SK-N-SH treated with all-trans-retinoic acid at 6 μM for 48 hours (cell line): ENCODE results near the gene RAB3B.

Experiments used
- ATAC-seq: fragments of 200-7000 bp; cut with Tn5 transposase; 3 replicates; pipeline ENCODE4 v1.9.1; 2020; ENCODE audit warnings: mild to moderate bottlenecking, moderate library complexity
- BACH2 ChIP-seq: fragments of 250-450 bp; sonication (Bioruptor Pico); IDR thresholded peaks from 2 replicates; pipeline ENCODE4 v1.9.0; 2021; ENCODE audit warnings: mild to moderate bottlenecking, borderline replicate concordance
- CSDC2 ChIP-seq: fragments of 250-450 bp; sonication (Bioruptor Pico); IDR thresholded peaks from 2 replicates; pipeline ENCODE4 v1.5.0; 2020; ENCODE audit warnings: mild to moderate bottlenecking, moderate library complexity
- ISL1 ChIP-seq: fragments of 250-450 bp; sonication (Bioruptor Pico); IDR thresholded peaks from 2 replicates; pipeline ENCODE4 v2.1.2; 2022; ENCODE audit warnings: mild to moderate bottlenecking, moderate library complexity
- PPARA ChIP-seq: fragments of 250-450 bp; sonication (Bioruptor Pico); IDR thresholded peaks from 2 replicates; pipeline ENCODE4 v1.5.0; 2020; ENCODE audit warnings: mild to moderate bottlenecking, borderline replicate concordance
- TCF4 ChIP-seq: fragments of 250-450 bp; sonication (Bioruptor Pico); IDR thresholded peaks from 2 replicates; pipeline ENCODE4 v1.8.0; 2021; ENCODE audit warnings: mild to moderate bottlenecking, moderate library complexity, borderline replicate concordance
- TOX ChIP-seq: fragments of 250-450 bp; sonication (Bioruptor Pico); IDR thresholded peaks from 2 replicates; pipeline ENCODE4 v1.8.0; 2021; ENCODE audit warnings: mild to moderate bottlenecking, moderate library complexity, borderline replicate concordance
- ZC3H10 ChIP-seq: fragments of 250-450 bp; sonication (Bioruptor Pico); IDR thresholded peaks from 2 replicates; pipeline ENCODE4 v1.5.1; 2021; ENCODE audit warnings: mild to moderate bottlenecking, moderate library complexity
- ZFP3 ChIP-seq: fragments of 250-450 bp; sonication (Bioruptor Pico); IDR thresholded peaks from 2 replicates; pipeline ENCODE4 v1.5.0; 2020; ENCODE audit warnings: mild to moderate bottlenecking, moderate library complexity
- ZFP30 ChIP-seq: fragments of 450-650 bp; formaldehyde crosslinking; IDR thresholded peaks from 2 replicates; pipeline ENCODE4 v1.5.0; 2022; ENCODE audit warnings: mild to moderate bottlenecking, moderate library complexity
- ZNF565 ChIP-seq: fragments of 450-650 bp; formaldehyde crosslinking; conservative IDR thresholded peaks from 2 replicates; pipeline ENCODE4 v1.5.0; 2020; ENCODE audit warnings: low read depth, mild to moderate bottlenecking, moderate library complexity
- TF ChIP-seq, protein P1 (sequence below): fragments of 250-450 bp; sonication (Bioruptor Pico); IDR thresholded peaks from 2 replicates; pipeline ENCODE4 v1.8.0; 2020; ENCODE audit warnings: mild to moderate bottlenecking, moderate library complexity, borderline replicate concordance
- TF ChIP-seq, protein P2 (sequence below): fragments of 250-450 bp; sonication (Bioruptor Pico); IDR thresholded peaks from 2 replicates; pipeline ENCODE4 v1.5.0; 2020; ENCODE audit warnings: mild to moderate bottlenecking, moderate library complexity
- TF ChIP-seq, protein P3 (sequence below): fragments of 250-450 bp; sonication (Bioruptor Pico); IDR thresholded peaks from 2 replicates; pipeline ENCODE4 v1.5.1; 2020; ENCODE audit warnings: low read depth, mild to moderate bottlenecking, moderate library complexity
- TF ChIP-seq, protein P4 (sequence below): fragments of 250-450 bp; sonication (Bioruptor Pico); IDR thresholded peaks from 2 replicates; pipeline ENCODE4 v1.5.1; 2021; ENCODE audit warnings: mild to moderate bottlenecking, moderate library complexity
- TF ChIP-seq, protein P5 (sequence below): fragments of 250-450 bp; sonication (Bioruptor Pico); IDR thresholded peaks from 2 replicates; pipeline ENCODE4 v1.8.0; 2021; ENCODE audit warnings: low read depth, mild to moderate bottlenecking, moderate library complexity, borderline replicate concordance

Gene RAB3B

DNA sequence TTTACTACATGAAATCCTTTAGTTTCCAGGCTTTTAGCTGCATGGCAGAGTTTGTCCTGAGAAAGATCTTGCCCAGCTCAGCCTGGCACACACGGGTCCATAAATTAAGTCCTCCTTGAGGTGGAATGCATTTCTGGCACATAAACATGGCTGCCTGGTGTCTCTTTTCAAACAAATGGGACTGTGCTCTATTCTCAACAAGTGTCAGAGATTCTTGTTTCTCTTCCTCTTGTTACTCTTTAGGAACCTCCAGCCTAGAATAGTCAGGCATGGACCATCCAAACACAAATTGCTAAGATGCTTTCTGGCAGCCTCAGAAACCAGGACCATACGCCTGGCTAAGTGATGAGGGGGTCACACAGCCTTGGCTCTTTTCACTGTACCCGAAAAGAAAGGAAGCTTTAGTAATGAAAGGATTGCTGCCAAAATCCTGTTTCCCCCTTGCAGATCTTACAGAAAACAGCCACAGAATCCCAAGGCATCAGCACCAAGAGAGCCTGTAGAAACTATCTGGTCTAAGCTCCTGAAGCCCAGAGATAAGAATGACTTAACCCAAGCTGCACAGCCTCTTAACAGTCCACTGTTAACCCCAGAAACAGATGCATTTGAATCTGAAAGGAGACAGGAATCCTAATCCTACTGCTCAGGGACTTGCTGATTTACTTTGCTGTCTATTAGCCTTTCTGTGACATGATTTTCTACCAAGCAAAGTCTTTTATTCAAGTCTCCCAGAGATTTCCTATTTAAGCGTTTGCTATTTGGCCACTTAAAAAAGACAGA, 80.1 kb downstream of the RAB3B start (continued):
- TF ChIP-seq, protein P1, sequence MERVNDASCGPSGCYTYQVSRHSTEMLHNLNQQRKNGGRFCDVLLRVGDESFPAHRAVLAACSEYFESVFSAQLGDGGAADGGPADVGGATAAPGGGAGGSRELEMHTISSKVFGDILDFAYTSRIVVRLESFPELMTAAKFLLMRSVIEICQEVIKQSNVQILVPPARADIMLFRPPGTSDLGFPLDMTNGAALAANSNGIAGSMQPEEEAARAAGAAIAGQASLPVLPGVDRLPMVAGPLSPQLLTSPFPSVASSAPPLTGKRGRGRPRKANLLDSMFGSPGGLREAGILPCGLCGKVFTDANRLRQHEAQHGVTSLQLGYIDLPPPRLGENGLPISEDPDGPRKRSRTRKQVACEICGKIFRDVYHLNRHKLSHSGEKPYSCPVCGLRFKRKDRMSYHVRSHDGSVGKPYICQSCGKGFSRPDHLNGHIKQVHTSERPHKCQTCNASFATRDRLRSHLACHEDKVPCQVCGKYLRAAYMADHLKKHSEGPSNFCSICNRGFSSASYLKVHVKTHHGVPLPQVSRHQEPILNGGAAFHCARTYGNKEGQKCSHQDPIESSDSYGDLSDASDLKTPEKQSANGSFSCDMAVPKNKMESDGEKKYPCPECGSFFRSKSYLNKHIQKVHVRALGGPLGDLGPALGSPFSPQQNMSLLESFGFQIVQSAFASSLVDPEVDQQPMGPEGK (CRISPR knock-in tag): no peak
- TF ChIP-seq ISL1 (CRISPR knock-in tag): no peak
- no peak for TF ChIP-seq ZNF565 (CRISPR knock-in tag)
- no peak for TF ChIP-seq BACH2 (CRISPR knock-in tag)
- TF ChIP-seq, protein P2, sequence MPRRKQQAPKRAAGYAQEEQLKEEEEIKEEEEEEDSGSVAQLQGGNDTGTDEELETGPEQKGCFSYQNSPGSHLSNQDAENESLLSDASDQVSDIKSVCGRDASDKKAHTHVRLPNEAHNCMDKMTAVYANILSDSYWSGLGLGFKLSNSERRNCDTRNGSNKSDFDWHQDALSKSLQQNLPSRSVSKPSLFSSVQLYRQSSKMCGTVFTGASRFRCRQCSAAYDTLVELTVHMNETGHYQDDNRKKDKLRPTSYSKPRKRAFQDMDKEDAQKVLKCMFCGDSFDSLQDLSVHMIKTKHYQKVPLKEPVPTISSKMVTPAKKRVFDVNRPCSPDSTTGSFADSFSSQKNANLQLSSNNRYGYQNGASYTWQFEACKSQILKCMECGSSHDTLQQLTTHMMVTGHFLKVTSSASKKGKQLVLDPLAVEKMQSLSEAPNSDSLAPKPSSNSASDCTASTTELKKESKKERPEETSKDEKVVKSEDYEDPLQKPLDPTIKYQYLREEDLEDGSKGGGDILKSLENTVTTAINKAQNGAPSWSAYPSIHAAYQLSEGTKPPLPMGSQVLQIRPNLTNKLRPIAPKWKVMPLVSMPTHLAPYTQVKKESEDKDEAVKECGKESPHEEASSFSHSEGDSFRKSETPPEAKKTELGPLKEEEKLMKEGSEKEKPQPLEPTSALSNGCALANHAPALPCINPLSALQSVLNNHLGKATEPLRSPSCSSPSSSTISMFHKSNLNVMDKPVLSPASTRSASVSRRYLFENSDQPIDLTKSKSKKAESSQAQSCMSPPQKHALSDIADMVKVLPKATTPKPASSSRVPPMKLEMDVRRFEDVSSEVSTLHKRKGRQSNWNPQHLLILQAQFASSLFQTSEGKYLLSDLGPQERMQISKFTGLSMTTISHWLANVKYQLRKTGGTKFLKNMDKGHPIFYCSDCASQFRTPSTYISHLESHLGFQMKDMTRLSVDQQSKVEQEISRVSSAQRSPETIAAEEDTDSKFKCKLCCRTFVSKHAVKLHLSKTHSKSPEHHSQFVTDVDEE (CRISPR knock-in tag): no peak
- no peak for TF ChIP-seq ZC3H10 (CRISPR knock-in tag)
- TF ChIP-seq, all 23 proteins: peak for 0

DNA sequence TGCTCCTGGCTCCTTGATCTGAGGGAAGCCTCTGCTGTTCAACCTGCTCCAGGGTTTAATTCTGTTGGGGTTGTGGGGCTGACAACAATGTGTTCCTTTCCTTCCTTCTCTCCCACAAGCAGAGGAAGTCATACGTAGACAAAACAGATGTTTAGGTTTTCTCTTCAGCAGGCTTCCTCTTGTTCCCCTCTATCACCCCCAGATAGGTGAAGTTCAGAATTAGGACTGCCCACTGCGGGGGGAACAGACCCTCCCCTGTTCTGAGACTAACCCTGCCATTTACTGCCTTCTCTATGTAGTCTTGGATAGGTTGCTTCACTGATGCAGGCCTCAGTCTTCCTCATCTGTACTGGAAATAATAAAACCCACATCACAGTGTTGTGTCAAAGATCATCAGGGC, 82.0 kb downstream of the RAB3B start:
- no peak for ATAC-seq
- TF ChIP-seq CSDC2 (CRISPR knock-in tag) (no peak), PPARA (CRISPR knock-in tag) (no peak), ZNF565 (CRISPR knock-in tag) (no peak), ZC3H10 (CRISPR knock-in tag) (no peak), TOX (CRISPR knock-in tag) (no peak), TCF4 (CRISPR knock-in tag) (no peak), ZFP3 (CRISPR knock-in tag) (no peak)
- TF ChIP-seq, protein P3, sequence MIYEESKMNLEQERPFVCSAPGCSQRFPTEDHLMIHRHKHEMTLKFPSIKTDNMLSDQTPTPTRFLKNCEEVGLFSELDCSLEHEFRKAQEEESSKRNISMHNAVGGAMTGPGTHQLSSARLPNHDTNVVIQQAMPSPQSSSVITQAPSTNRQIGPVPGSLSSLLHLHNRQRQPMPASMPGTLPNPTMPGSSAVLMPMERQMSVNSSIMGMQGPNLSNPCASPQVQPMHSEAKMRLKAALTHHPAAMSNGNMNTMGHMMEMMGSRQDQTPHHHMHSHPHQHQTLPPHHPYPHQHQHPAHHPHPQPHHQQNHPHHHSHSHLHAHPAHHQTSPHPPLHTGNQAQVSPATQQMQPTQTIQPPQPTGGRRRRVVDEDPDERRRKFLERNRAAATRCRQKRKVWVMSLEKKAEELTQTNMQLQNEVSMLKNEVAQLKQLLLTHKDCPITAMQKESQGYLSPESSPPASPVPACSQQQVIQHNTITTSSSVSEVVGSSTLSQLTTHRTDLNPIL: no peak
- TF ChIP-seq, protein P2 (CRISPR knock-in tag): no peak
- TF ChIP-seq, protein P4, sequence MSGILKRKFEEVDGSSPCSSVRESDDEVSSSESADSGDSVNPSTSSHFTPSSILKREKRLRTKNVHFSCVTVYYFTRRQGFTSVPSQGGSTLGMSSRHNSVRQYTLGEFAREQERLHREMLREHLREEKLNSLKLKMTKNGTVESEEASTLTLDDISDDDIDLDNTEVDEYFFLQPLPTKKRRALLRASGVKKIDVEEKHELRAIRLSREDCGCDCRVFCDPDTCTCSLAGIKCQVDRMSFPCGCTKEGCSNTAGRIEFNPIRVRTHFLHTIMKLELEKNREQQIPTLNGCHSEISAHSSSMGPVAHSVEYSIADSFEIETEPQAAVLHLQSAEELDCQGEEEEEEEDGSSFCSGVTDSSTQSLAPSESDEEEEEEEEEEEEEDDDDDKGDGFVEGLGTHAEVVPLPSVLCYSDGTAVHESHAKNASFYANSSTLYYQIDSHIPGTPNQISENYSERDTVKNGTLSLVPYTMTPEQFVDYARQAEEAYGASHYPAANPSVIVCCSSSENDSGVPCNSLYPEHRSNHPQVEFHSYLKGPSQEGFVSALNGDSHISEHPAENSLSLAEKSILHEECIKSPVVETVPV (CRISPR knock-in tag): no peak
- TF ChIP-seq, protein P5, sequence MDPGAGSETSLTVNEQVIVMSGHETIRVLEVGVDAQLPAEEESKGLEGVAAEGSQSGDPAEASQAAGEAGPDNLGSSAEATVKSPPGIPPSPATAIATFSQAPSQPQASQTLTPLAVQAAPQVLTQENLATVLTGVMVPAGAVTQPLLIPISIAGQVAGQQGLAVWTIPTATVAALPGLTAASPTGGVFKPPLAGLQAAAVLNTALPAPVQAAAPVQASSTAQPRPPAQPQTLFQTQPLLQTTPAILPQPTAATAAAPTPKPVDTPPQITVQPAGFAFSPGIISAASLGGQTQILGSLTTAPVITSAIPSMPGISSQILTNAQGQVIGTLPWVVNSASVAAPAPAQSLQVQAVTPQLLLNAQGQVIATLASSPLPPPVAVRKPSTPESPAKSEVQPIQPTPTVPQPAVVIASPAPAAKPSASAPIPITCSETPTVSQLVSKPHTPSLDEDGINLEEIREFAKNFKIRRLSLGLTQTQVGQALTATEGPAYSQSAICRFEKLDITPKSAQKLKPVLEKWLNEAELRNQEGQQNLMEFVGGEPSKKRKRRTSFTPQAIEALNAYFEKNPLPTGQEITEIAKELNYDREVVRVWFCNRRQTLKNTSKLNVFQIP (CRISPR knock-in tag): no peak
- TF ChIP-seq, all 23 proteins: peak for 0

DNA sequence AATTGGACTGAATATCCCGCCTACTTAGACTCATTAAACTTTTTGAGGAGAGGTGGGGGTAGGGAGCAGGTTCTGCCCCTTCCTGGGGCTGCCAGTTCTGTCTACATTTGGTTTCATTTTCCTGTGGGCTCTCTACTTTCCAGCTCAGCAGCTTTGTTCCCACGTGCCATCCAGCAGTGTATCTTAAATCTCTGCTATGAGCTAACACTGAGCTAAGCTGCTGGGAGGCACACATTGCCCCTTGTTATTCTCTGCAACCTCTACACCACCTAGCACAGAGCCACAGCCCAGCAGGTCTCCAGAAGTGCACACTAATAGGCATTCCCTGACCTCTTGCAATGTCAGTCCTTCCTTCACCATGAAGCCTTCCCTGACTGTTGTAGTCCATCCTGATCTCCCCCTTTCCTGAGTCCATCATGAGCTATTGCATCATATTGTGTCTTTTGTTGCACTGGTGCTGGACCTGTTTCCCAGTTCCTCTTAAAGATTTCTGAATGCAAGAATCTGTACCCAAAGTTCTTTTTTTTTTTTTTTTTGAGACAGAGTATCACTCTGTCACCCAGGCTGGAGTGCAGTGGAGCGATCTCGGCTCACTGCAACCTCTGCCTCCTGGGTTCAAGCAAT, 83.3 kb downstream of the RAB3B start:
- no peak for TF ChIP-seq TCF4 (CRISPR knock-in tag)
- TF ChIP-seq, protein P4 (CRISPR knock-in tag): no peak
- no peak for TF ChIP-seq ZFP30 (CRISPR knock-in tag)
- TF ChIP-seq TOX (CRISPR knock-in tag): no peak
- TF ChIP-seq PPARA (CRISPR knock-in tag): no peak
- no peak for ATAC-seq
